ENCODE results near the gene DHX15. TPM values are rescaled to one million over a fixed set of nuclear protein-coding genes. Genes with fewer than 3 reads are reported as not detected.

The DHX15 gene
- total and polyA plus RNA-seq, 8 donors: 47.5 to 699 (median 127) TPM

DNA sequence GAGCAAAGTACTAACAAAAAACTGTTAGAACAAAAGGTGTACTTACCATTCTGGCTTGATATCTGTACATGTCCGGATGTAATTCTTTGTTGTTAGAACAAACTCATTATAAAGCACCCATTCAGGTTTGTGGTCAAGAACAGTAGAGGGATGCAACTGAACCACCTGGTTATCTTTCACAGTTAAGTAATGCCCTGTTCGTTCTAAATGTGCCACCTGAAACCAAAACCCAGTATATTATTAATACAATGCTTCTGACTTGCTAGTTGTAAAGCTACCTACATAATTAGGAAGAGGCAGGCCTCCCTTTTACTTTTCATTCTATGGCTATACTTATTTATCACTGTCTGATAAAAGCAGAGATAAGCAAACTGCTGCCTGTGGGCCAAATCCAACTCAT lies 54.8 kb downstream of the DHX15 start:
- intact Hi-C loops (cut with DNase I; ENCODE audit: low total_unique reads): no loop called here
- no peak overlapping the region for H3K27ac ChIP-seq
- no peak overlapping the region for H3K4me3 ChIP-seq
- H3K36me3 ChIP-seq: peaks cover 7 to 97% (median 89%) of the 10 kb centered on the region in 4 donors
- H3K9me3 ChIP-seq: no peaks in the 10 kb centered on the region
- no peaks in the 10 kb centered on the region for H3K27me3 ChIP-seq
- no peaks in the 10 kb centered on the region for H3K4me1 ChIP-seq
- TF ChIP-seq EP300 (IDR thresholded peaks at IDR 0.05): no peak
- no peak for TF ChIP-seq POLR2A (IDR thresholded peaks at IDR 0.05)
- TF ChIP-seq, protein P1, sequence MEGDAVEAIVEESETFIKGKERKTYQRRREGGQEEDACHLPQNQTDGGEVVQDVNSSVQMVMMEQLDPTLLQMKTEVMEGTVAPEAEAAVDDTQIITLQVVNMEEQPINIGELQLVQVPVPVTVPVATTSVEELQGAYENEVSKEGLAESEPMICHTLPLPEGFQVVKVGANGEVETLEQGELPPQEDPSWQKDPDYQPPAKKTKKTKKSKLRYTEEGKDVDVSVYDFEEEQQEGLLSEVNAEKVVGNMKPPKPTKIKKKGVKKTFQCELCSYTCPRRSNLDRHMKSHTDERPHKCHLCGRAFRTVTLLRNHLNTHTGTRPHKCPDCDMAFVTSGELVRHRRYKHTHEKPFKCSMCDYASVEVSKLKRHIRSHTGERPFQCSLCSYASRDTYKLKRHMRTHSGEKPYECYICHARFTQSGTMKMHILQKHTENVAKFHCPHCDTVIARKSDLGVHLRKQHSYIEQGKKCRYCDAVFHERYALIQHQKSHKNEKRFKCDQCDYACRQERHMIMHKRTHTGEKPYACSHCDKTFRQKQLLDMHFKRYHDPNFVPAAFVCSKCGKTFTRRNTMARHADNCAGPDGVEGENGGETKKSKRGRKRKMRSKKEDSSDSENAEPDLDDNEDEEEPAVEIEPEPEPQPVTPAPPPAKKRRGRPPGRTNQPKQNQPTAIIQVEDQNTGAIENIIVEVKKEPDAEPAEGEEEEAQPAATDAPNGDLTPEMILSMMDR (IDR thresholded peaks at IDR 0.05): no peak
- no peak for TF ChIP-seq POLR2AphosphoS5 (IDR thresholded peaks at IDR 0.05)
- WGBS, 5 donors: 67 to 82% (median 70%) methylated on average over 2 of the region's 2 CpGs
- DNase-seq: no peak

GRCh38 chr4:24527371-24527770 lies 57.0 kb downstream of the DHX15 start:
- peaks cover 0 to 4% (median 0%) of the 10 kb centered on the region in 4 donors for H3K4me1 ChIP-seq
- TF ChIP-seq EP300 (IDR thresholded peaks at IDR 0.05): no peak
- TF ChIP-seq POLR2A (IDR thresholded peaks at IDR 0.05): no peak
- TF ChIP-seq, protein P1 (IDR thresholded peaks at IDR 0.05): no peak
- no peak for TF ChIP-seq POLR2AphosphoS5 (IDR thresholded peaks at IDR 0.05)
- no peak overlapping the region for H3K4me3 ChIP-seq
- no peaks in the 10 kb centered on the region for H3K27me3 ChIP-seq
- no peak overlapping the region for H3K27ac ChIP-seq
- WGBS, 5 donors: 73 to 89% (median 81%) methylated on average over 3 of the region's 3 CpGs
- DNase-seq: no peak
- no peaks in the 10 kb centered on the region for H3K9me3 ChIP-seq
- intact Hi-C loops (cut with DNase I; ENCODE audit: low total_unique reads): no loop called here
- H3K36me3 ChIP-seq: peaks cover 6 to 97% (median 91%) of the 10 kb centered on the region in 4 donors

DNA sequence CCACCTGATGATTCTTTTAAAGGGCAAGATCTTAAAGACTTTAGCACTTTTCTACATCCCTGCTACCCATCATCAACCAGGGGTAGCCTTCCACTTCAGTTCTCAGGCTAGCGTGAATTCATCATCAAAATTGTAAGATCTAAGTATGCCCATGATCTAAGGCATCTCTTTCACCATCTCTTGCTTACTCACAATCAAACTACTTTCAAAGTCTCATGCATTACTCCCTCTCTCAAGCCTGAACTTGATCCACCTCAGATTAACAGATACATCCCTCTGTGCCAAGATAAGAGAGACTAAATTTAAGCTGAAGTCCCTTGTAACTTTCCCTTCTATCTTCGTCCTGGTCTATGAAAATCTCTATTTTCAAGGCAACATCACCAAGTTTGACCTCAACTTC lies 62.8 kb downstream of the DHX15 start:
- WGBS, 5 donors: 94 to 98% (median 95%) methylated on average over 2 of the region's 2 CpGs
- Histone ChIP-seq H3K9me3 (no peaks in the 10 kb centered on the region), H3K4me1 (peaks cover 9 to 36% (median 25%) of the 10 kb centered on the region in 4 donors), H3K27ac (no peak overlapping the region), H3K36me3 (peaks cover 0 to 54% (median 41%) of the 10 kb centered on the region in 4 donors), H3K27me3 (no peaks in the 10 kb centered on the region), H3K4me3 (no peak overlapping the region)
- intact Hi-C loops (cut with DNase I; ENCODE audit: low total_unique reads): no loop called here
- DNase-seq: no peak
- no peak for TF ChIP-seq EP300 (IDR thresholded peaks at IDR 0.05)
- TF ChIP-seq POLR2A (IDR thresholded peaks at IDR 0.05): no peak
- TF ChIP-seq, protein P1 (IDR thresholded peaks at IDR 0.05): no peak
- TF ChIP-seq POLR2AphosphoS5 (IDR thresholded peaks at IDR 0.05): no peak

- intact Hi-C loops (cut with DNase I; ENCODE audit: low total_unique reads): no loop called here
- WGBS, 5 donors: 64 to 78% (median 69%) methylated on average over 1 of the region's 1 CpG
- DNase-seq: peak; percentile 32 to 57
Observed at GRCh38 chr4:24519649-24520048, 64.7 kb downstream of the DHX15 start.

DNA sequence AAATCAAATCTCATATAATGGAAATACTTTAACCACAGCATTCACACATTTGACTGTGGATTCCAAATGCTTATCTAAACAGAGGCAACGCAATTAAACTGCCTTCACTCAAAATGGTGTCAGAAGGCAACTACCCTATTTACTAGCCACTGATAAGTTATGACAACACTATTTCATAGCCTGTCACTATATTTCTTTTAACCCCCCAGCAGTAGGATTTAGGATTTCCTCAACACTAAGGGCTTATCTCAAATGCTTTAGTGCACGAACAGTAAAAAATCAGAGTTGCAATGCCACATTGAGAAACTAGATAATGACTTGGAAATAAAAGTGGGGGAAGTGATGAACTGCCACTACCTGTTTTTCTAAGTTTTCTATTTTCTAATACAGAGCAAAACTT lies 66.7 kb downstream of the DHX15 start:
- H3K4me3 ChIP-seq: no peak overlapping the region
- WGBS, 5 donors: 40 to 60% (median 53%) methylated on average over 2 of the region's 2 CpGs
- H3K36me3 ChIP-seq: peaks cover 0 to 20% (median 13%) of the 10 kb centered on the region in 4 donors
- no peak for DNase-seq
- intact Hi-C loops (cut with DNase I; ENCODE audit: low total_unique reads): no loop called here
- no peaks in the 10 kb centered on the region for H3K9me3 ChIP-seq
- H3K27me3 ChIP-seq: no peaks in the 10 kb centered on the region
- H3K4me1 ChIP-seq: peaks cover 9 to 33% (median 25%) of the 10 kb centered on the region in 4 donors
- H3K27ac ChIP-seq: peak overlapping the region in 2 of 5 donors; percentile 3 to 34
- TF ChIP-seq EP300 (IDR thresholded peaks at IDR 0.05): no peak
- no peak for TF ChIP-seq POLR2A (IDR thresholded peaks at IDR 0.05)
- TF ChIP-seq POLR2AphosphoS5 (IDR thresholded peaks at IDR 0.05): no peak
- TF ChIP-seq, protein P1 (IDR thresholded peaks at IDR 0.05): no peak

More at GRCh38 chr4:24519649-24520048, 64.7 kb downstream of the DHX15 start:
- Histone ChIP-seq H3K36me3 (peaks cover 0 to 35% (median 24%) of the 10 kb centered on the region in 4 donors), H3K27ac (no peak overlapping the region), H3K4me3 (no peak overlapping the region), H3K27me3 (no peaks in the 10 kb centered on the region), H3K4me1 (peaks cover 9 to 36% (median 25%) of the 10 kb centered on the region in 4 donors), H3K9me3 (no peaks in the 10 kb centered on the region)
- peak in 1 of 3 donors; percentile 5 for TF ChIP-seq POLR2AphosphoS5 (IDR thresholded peaks at IDR 0.05)
- TF ChIP-seq EP300 (IDR thresholded peaks at IDR 0.05): no peak

Data from stomach (tissue), 9 donors.